SK-N-SH treated with all-trans-retinoic acid at 6 μM for 48 hours (cell line): Measurements from ENCODE around the gene PDK1.
"Not testable (repeated sequence)": the region's sequence is repeated elsewhere in the genome, so short reads cannot be mapped to it uniquely, and the experiment has no call there.

Experiments
- ATAC-seq: fragments of 200-7000 bp; cut with Tn5 transposase; 3 replicates; pipeline ENCODE4 v1.9.1; 2020; ENCODE audit warnings: mild to moderate bottlenecking, moderate library complexity
- ARNTL ChIP-seq: fragments of 450-650 bp; formaldehyde crosslinking; IDR thresholded peaks from 2 replicates; pipeline ENCODE4 v1.5.0; 2020; ENCODE audit warnings: low read depth, mild to moderate bottlenecking, moderate library complexity, borderline replicate concordance
- BACH2 ChIP-seq: fragments of 250-450 bp; sonication (Bioruptor Pico); IDR thresholded peaks from 2 replicates; pipeline ENCODE4 v1.9.0; 2021; ENCODE audit warnings: mild to moderate bottlenecking, borderline replicate concordance
- ESRRG ChIP-seq: fragments of 250-450 bp; sonication (Bioruptor Pico); IDR thresholded peaks from 2 replicates; pipeline ENCODE4 v1.6.1; 2021; ENCODE audit warnings: mild to moderate bottlenecking
- GLIS3 ChIP-seq: fragments of 250-450 bp; sonication (Bioruptor Pico); IDR thresholded peaks from 2 replicates; pipeline ENCODE4 v1.5.0; 2020; ENCODE audit warnings: mild to moderate bottlenecking, moderate library complexity
- ISL1 ChIP-seq: fragments of 250-450 bp; sonication (Bioruptor Pico); IDR thresholded peaks from 2 replicates; pipeline ENCODE4 v2.1.2; 2022; ENCODE audit warnings: mild to moderate bottlenecking, moderate library complexity
- OSR1 ChIP-seq: fragments of 250-450 bp; sonication (Bioruptor Pico); IDR thresholded peaks from 2 replicates; pipeline ENCODE4 v1.8.0; 2022; ENCODE audit warnings: moderate library complexity, mild to moderate bottlenecking, inconsistent platforms
- PPARA ChIP-seq: fragments of 250-450 bp; sonication (Bioruptor Pico); IDR thresholded peaks from 2 replicates; pipeline ENCODE4 v1.5.0; 2020; ENCODE audit warnings: mild to moderate bottlenecking, borderline replicate concordance
- RARB ChIP-seq: fragments of 250-450 bp; sonication (Bioruptor Pico); IDR thresholded peaks from 2 replicates; pipeline ENCODE4 v1.8.0; 2021; ENCODE audit warnings: mild to moderate bottlenecking, moderate library complexity
- SNAI2 ChIP-seq: fragments of 250-450 bp; sonication (Bioruptor Pico); IDR thresholded peaks from 2 replicates; pipeline ENCODE4 v1.5.0; 2020; ENCODE audit warnings: mild to moderate bottlenecking, moderate library complexity
- TOX ChIP-seq: fragments of 250-450 bp; sonication (Bioruptor Pico); IDR thresholded peaks from 2 replicates; pipeline ENCODE4 v1.8.0; 2021; ENCODE audit warnings: mild to moderate bottlenecking, moderate library complexity, borderline replicate concordance
- ZC3H10 ChIP-seq: fragments of 250-450 bp; sonication (Bioruptor Pico); IDR thresholded peaks from 2 replicates; pipeline ENCODE4 v1.5.1; 2021; ENCODE audit warnings: mild to moderate bottlenecking, moderate library complexity
- ZFP3 ChIP-seq: fragments of 250-450 bp; sonication (Bioruptor Pico); IDR thresholded peaks from 2 replicates; pipeline ENCODE4 v1.5.0; 2020; ENCODE audit warnings: mild to moderate bottlenecking, moderate library complexity
- ZFP30 ChIP-seq: fragments of 450-650 bp; formaldehyde crosslinking; IDR thresholded peaks from 2 replicates; pipeline ENCODE4 v1.5.0; 2022; ENCODE audit warnings: mild to moderate bottlenecking, moderate library complexity
- ZNF565 ChIP-seq: fragments of 450-650 bp; formaldehyde crosslinking; conservative IDR thresholded peaks from 2 replicates; pipeline ENCODE4 v1.5.0; 2020; ENCODE audit warnings: low read depth, mild to moderate bottlenecking, moderate library complexity
- ZNF70 ChIP-seq: fragments of 450-650 bp; formaldehyde crosslinking; IDR thresholded peaks from 2 replicates; pipeline ENCODE4 v1.5.0; 2020; ENCODE audit warnings: mild to moderate bottlenecking, moderate library complexity
- ZNF8 ChIP-seq: fragments of 450-650 bp; formaldehyde crosslinking; IDR thresholded peaks from 2 replicates; pipeline ENCODE4 v1.5.0; 2020; ENCODE audit warnings: mild to moderate bottlenecking, moderate library complexity
- TF ChIP-seq, protein P1 (sequence below): fragments of 250-450 bp; sonication (Bioruptor Pico); IDR thresholded peaks from 2 replicates; pipeline ENCODE4 v1.5.0; 2020; ENCODE audit warnings: mild to moderate bottlenecking, moderate library complexity
- TF ChIP-seq, protein P2 (sequence below): fragments of 250-450 bp; sonication (Bioruptor Pico); IDR thresholded peaks from 2 replicates; pipeline ENCODE4 v1.8.0; 2021; ENCODE audit warnings: low read depth, mild to moderate bottlenecking, moderate library complexity, borderline replicate concordance
- TF ChIP-seq, protein P3 (sequence below): fragments of 250-450 bp; sonication (Bioruptor Pico); IDR thresholded peaks from 2 replicates; pipeline ENCODE4 v1.5.1; 2021; ENCODE audit warnings: mild to moderate bottlenecking, moderate library complexity
- TF ChIP-seq, protein P4 (sequence below): fragments of 250-450 bp; sonication (Bioruptor Pico); IDR thresholded peaks from 2 replicates; pipeline ENCODE4 v1.8.0; 2020; ENCODE audit warnings: mild to moderate bottlenecking, moderate library complexity, borderline replicate concordance
- TF ChIP-seq, protein P5 (sequence below): fragments of 250-450 bp; sonication (Bioruptor Pico); IDR thresholded peaks from 2 replicates; pipeline ENCODE4 v1.5.1; 2020; ENCODE audit warnings: low read depth, mild to moderate bottlenecking, moderate library complexity

Gene PDK1

DNA sequence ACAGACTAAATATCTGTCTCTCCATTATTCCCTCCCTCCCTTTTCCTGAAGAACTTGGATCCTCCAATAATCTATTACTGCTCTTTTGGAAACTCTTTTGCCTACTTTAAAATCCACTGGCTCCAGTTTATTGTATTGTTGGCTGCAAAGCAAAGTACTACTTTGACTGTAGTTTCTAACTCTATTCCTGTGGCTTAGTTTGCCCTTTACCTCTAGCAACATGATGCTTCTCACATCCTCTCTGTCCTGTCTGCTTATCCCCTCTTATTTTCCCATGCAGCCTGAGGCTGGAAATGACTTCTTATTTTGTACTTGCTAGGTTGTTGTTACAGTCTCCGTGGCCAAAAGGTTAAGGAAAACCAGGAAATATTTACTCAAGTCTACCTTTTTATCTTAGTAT, 26.8 kb downstream of the PDK1 start:
- TF ChIP-seq, protein P1, sequence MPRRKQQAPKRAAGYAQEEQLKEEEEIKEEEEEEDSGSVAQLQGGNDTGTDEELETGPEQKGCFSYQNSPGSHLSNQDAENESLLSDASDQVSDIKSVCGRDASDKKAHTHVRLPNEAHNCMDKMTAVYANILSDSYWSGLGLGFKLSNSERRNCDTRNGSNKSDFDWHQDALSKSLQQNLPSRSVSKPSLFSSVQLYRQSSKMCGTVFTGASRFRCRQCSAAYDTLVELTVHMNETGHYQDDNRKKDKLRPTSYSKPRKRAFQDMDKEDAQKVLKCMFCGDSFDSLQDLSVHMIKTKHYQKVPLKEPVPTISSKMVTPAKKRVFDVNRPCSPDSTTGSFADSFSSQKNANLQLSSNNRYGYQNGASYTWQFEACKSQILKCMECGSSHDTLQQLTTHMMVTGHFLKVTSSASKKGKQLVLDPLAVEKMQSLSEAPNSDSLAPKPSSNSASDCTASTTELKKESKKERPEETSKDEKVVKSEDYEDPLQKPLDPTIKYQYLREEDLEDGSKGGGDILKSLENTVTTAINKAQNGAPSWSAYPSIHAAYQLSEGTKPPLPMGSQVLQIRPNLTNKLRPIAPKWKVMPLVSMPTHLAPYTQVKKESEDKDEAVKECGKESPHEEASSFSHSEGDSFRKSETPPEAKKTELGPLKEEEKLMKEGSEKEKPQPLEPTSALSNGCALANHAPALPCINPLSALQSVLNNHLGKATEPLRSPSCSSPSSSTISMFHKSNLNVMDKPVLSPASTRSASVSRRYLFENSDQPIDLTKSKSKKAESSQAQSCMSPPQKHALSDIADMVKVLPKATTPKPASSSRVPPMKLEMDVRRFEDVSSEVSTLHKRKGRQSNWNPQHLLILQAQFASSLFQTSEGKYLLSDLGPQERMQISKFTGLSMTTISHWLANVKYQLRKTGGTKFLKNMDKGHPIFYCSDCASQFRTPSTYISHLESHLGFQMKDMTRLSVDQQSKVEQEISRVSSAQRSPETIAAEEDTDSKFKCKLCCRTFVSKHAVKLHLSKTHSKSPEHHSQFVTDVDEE (CRISPR knock-in tag): no peak
- TF ChIP-seq ZNF70 (CRISPR knock-in tag): no peak
- ATAC-seq: no peak

DNA sequence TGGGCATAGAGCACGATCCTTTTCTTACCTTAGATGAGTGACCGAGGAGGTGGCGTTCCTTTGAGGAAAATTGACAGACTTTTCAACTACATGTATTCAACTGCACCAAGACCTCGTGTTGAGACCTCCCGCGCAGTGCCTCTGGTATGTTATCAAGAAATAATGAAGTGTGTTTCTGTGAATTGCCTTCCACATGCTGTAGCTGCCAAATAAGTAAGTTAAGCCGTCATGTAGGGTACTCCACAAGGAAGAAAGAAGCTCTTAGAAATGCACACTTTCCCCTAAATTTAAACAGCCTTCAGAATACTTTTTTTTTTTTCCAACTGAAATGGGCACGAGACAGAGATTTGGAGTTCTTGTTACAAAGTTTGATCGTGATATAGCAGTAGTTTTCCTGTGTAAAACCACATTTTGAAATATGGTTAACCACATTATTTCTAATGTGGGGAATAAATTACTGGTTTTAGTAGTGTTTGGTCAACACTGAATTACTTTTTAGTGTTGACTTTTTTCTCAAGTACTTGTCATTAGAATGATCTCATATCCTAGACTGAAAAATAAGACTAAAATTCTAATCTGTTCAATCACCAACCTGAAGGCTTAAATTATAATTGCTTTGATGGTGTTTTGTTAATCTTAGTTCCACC, 30.5 kb downstream of the PDK1 start:
- no peak for ATAC-seq
- TF ChIP-seq ZNF565 (CRISPR knock-in tag): no peak
- no peak for TF ChIP-seq GLIS3 (CRISPR knock-in tag)
- TF ChIP-seq ISL1: no peak
- TF ChIP-seq ZFP30: no peak
- TF ChIP-seq ARNTL (CRISPR knock-in tag): no peak
- TF ChIP-seq ZC3H10 (CRISPR knock-in tag): no peak
- no peak for TF ChIP-seq SNAI2
- TF ChIP-seq, protein P2, sequence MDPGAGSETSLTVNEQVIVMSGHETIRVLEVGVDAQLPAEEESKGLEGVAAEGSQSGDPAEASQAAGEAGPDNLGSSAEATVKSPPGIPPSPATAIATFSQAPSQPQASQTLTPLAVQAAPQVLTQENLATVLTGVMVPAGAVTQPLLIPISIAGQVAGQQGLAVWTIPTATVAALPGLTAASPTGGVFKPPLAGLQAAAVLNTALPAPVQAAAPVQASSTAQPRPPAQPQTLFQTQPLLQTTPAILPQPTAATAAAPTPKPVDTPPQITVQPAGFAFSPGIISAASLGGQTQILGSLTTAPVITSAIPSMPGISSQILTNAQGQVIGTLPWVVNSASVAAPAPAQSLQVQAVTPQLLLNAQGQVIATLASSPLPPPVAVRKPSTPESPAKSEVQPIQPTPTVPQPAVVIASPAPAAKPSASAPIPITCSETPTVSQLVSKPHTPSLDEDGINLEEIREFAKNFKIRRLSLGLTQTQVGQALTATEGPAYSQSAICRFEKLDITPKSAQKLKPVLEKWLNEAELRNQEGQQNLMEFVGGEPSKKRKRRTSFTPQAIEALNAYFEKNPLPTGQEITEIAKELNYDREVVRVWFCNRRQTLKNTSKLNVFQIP (CRISPR knock-in tag): no peak
- no peak for TF ChIP-seq ZNF8 (CRISPR knock-in tag)
- TF ChIP-seq ZFP3 (CRISPR knock-in tag): no peak
- no peak for TF ChIP-seq ZNF70 (CRISPR knock-in tag)
- no peak for TF ChIP-seq OSR1
- TF ChIP-seq RARB (CRISPR knock-in tag): no peak
- no peak for TF ChIP-seq ESRRG (CRISPR knock-in tag)
- no peak for TF ChIP-seq TOX (CRISPR knock-in tag)
- TF ChIP-seq PPARA (CRISPR knock-in tag): no peak
- TF ChIP-seq, protein P3, sequence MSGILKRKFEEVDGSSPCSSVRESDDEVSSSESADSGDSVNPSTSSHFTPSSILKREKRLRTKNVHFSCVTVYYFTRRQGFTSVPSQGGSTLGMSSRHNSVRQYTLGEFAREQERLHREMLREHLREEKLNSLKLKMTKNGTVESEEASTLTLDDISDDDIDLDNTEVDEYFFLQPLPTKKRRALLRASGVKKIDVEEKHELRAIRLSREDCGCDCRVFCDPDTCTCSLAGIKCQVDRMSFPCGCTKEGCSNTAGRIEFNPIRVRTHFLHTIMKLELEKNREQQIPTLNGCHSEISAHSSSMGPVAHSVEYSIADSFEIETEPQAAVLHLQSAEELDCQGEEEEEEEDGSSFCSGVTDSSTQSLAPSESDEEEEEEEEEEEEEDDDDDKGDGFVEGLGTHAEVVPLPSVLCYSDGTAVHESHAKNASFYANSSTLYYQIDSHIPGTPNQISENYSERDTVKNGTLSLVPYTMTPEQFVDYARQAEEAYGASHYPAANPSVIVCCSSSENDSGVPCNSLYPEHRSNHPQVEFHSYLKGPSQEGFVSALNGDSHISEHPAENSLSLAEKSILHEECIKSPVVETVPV (CRISPR knock-in tag): no peak
- TF ChIP-seq, protein P4, sequence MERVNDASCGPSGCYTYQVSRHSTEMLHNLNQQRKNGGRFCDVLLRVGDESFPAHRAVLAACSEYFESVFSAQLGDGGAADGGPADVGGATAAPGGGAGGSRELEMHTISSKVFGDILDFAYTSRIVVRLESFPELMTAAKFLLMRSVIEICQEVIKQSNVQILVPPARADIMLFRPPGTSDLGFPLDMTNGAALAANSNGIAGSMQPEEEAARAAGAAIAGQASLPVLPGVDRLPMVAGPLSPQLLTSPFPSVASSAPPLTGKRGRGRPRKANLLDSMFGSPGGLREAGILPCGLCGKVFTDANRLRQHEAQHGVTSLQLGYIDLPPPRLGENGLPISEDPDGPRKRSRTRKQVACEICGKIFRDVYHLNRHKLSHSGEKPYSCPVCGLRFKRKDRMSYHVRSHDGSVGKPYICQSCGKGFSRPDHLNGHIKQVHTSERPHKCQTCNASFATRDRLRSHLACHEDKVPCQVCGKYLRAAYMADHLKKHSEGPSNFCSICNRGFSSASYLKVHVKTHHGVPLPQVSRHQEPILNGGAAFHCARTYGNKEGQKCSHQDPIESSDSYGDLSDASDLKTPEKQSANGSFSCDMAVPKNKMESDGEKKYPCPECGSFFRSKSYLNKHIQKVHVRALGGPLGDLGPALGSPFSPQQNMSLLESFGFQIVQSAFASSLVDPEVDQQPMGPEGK (CRISPR knock-in tag): no peak
- TF ChIP-seq, protein P5, sequence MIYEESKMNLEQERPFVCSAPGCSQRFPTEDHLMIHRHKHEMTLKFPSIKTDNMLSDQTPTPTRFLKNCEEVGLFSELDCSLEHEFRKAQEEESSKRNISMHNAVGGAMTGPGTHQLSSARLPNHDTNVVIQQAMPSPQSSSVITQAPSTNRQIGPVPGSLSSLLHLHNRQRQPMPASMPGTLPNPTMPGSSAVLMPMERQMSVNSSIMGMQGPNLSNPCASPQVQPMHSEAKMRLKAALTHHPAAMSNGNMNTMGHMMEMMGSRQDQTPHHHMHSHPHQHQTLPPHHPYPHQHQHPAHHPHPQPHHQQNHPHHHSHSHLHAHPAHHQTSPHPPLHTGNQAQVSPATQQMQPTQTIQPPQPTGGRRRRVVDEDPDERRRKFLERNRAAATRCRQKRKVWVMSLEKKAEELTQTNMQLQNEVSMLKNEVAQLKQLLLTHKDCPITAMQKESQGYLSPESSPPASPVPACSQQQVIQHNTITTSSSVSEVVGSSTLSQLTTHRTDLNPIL (CRISPR knock-in tag): no peak
- TF ChIP-seq BACH2 (CRISPR knock-in tag): no peak

DNA sequence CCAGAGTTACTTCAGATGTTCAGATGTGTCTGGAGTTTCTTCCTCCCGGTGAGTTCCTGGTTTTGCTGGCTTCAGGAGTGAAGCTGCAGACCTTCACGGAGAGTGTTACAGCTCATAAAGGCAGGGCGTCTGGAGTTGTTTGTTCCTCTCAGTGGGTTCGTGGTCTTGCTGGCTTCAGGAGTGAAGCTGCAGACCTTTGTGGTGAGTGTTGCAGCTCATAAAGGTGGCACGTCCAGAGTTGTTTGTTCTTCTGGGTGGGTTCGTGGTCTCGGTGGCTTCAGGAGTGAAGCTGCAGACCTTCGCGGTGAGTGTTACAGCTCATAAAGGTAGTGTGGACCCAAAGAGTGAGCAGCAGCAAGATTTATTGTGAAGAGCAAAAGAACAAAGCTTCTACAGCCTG, 31.3 kb downstream of the PDK1 start:
- ATAC-seq: not testable (repeated sequence)

DNA sequence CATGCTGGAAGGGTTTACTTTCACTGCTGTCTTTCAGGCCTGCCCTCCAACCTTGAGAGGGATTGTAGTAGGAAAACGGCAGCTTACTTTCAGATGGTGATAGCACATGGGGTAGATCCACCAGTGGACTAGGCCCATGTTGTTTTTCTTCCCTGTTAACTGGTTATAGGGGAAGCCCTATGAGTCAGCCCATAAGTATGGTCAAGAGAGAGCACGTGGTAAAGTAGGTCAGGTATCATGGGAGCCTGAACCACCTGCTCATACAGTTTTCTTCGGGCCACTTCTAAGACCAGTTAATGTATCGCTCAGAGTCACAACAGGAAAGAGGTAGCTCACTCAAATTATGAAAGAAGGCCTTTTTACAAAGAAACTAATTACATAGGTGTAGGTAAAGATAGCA, 33.0 kb downstream of the PDK1 start:
- TF ChIP-seq, protein P3 (CRISPR knock-in tag): no peak
- TF ChIP-seq OSR1 (no peak), PPARA (CRISPR knock-in tag) (no peak), ESRRG (CRISPR knock-in tag) (no peak), SNAI2 (no peak), ZFP3 (CRISPR knock-in tag) (no peak), ZNF70 (CRISPR knock-in tag) (no peak), ISL1 (no peak), BACH2 (CRISPR knock-in tag) (no peak)
- TF ChIP-seq, protein P2 (CRISPR knock-in tag): no peak
- no peak for ATAC-seq

DNA sequence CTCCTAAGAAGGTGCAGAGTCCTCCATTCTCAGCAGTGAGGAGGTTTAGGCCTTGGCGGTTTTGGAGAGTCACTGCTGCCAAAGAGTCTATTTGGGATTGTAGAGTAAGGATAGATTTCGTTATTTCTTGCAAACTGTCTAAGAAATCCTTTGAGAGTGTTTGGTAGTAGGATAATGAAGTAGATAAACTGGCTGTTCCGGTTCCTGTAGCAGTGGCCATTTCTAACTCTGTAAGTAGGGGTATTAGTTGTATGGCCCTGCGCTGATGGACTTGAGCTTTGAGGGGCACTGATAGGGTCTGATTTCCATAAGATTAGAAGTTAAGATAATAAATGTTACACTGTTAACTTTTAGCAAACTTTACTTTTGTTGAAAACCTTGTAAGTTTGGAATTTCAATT, 35.5 kb downstream of the PDK1 start:
- not testable (repeated sequence) for ATAC-seq

DNA sequence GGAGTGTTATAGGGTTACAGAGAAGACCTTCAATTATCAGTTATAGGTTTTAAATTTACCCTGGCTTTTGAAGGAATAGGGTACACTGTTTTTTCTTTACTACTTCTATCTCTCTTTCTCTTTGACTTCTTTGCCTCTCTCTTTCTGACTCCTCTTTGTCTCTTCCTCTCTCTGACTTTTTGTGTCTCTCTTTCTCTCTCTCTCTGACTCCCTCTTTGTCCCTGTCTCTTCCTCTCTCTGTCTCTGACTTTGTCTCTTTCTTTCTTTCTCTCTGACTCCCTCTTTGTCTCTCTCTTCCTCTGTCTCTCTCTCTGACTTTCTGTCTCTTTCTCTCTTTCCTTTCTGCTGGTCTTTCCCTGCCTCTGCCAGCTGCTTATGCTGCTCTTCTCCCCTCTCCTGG, 36.3 kb downstream of the PDK1 start:
- not testable (repeated sequence) for ATAC-seq
